H1 (cell line): Measurements from ENCODE around the gene NLN. TPM values are rescaled to one million over a fixed set of nuclear protein-coding genes. Genes with fewer than 3 reads are reported as not detected.

Experiments
- CTCF ChIA-PET: fragments of 300-600 bp; sonication (Branson Sonifier 250); formaldehyde crosslinking; loops from one replicate; lab custom pipeline; 2021; ENCODE audit not compliant: partially characterized antibody; lab: Charles Lee
- POLR2A ChIA-PET: fragments of 300-600 bp; sonication (Branson Sonifier 250); formaldehyde crosslinking; loops from one replicate; lab custom pipeline; 2021; ENCODE audit warnings: inconsistent platforms; ENCODE audit not compliant: partially characterized antibody; lab: Charles Lee
- DNase-seq, 2 experiments: peaks; one replicate each; pipeline versions ENCODE4 v3.0.0 to v3.0.0-alpha.2; 2010 to 2022; ENCODE audit warnings: low spot score in 2 of 2, low read depth in 1 of 2, mixed read lengths in 1 of 2
- FAIRE-seq: peaks from 2 replicates; lab custom pipeline; 2011; peaks lifted over from hg19 to GRCh38; lab: Jason Lieb, UNC
- H2AFZ ChIP-seq: 2 replicates; pipeline ENCODE4 v1.8.1; 2012; ENCODE audit warnings: low read length, inconsistent platforms
- H2AK5ac ChIP-seq: 2 replicates; pipeline ENCODE4 v1.6.1; 2013; ENCODE audit warnings: low read depth, low read length
- H2BK120ac ChIP-seq: replicated peaks from 2 replicates; pipeline ENCODE3; 2013; ENCODE audit warnings: low read depth, low read length, inconsistent platforms
- H2BK12ac ChIP-seq: 2 replicates; pipeline ENCODE4 v1.6.1; 2013; ENCODE audit warnings: low read depth, low read length
- H2BK15ac ChIP-seq: 2 replicates; pipeline ENCODE4 v1.6.1; 2013; ENCODE audit warnings: low read length
- H2BK20ac ChIP-seq: 2 replicates; pipeline ENCODE4 v1.6.1; 2013; ENCODE audit warnings: low read length
- H2BK5ac ChIP-seq: 2 replicates; pipeline ENCODE4 v1.6.1; 2013; ENCODE audit warnings: low read depth, low read length
- H3K14ac ChIP-seq: 2 replicates; pipeline ENCODE4 v1.6.1; 2013; ENCODE audit warnings: inconsistent platforms; ENCODE audit not compliant: insufficient read length
- H3K18ac ChIP-seq: 2 replicates; pipeline ENCODE4 v1.6.1; 2013; ENCODE audit warnings: low read length; ENCODE audit errors: extremely low read depth
- H3K23ac ChIP-seq: 2 replicates; pipeline ENCODE4 v1.6.1; 2013; ENCODE audit warnings: inconsistent platforms; ENCODE audit not compliant: insufficient read length
- H3K23me2 ChIP-seq: 2 replicates; pipeline ENCODE4 v1.6.1; 2013; ENCODE audit warnings: low read depth, low read length
- H3K27ac ChIP-seq: 2 replicates; pipeline ENCODE4 v1.6.1; 2011; ENCODE audit warnings: low read depth, low read length, inconsistent platforms
- H3K27me3 ChIP-seq, 4 experiments: replicated peaks in 1 of 4; 1 replicate in 1 of 4; 2 replicates in 3 of 4; pipeline versions ENCODE4 v1.6.1 to v1.8.1; 2011 to 2013; ENCODE audit warnings: low read length in 3 of 4, mild to moderate bottlenecking in 3 of 4, inconsistent platforms in 2 of 4, mixed read lengths in 2 of 4, moderate library complexity in 1 of 4; ENCODE audit not compliant: control insufficient read depth in 3 of 4, insufficient read depth in 3 of 4; ENCODE audit errors: extremely low read depth in 1 of 4
- H3K36me3 ChIP-seq, 4 experiments: 2 replicates each; pipeline versions ENCODE4 v1.6.1 to v1.8.1; 2011 to 2013; ENCODE audit warnings: mild to moderate bottlenecking in 4 of 4, low read length in 3 of 4, moderate library complexity in 2 of 4, control low read depth in 1 of 4, inconsistent platforms in 1 of 4; ENCODE audit not compliant: insufficient read depth in 4 of 4, control insufficient read depth in 2 of 4
- H3K4ac ChIP-seq: replicated peaks from 2 replicates; pipeline ENCODE3; 2013; ENCODE audit warnings: low read length, low read depth, mixed read lengths, inconsistent platforms; ENCODE audit not compliant: insufficient read length
- H3K4me1 ChIP-seq, 4 experiments: replicated peaks in 1 of 4; 1 replicate in 1 of 4; 2 replicates in 3 of 4; pipeline versions ENCODE4 v1.6.1 to v1.8.1; 2011 to 2013; ENCODE audit warnings: low read length in 3 of 4, inconsistent platforms in 2 of 4, mixed read lengths in 1 of 4; ENCODE audit not compliant: insufficient read depth in 4 of 4, control insufficient read depth in 3 of 4
- H3K4me2 ChIP-seq, 2 experiments: 2 replicates each; pipeline versions ENCODE4 v1.6.1 to v1.8.1; 2011 to 2013; ENCODE audit warnings: low read depth in 2 of 2, low read length in 2 of 2, control low read depth in 1 of 2, inconsistent platforms in 1 of 2, mild to moderate bottlenecking in 1 of 2; ENCODE audit not compliant: insufficient read depth in 1 of 2
- H3K4me3 ChIP-seq, 4 experiments: fragments of 200-600, 300-600 bp in 1 of 4; sonication (generic), shearing (Covaris generic), sonication (Bioruptor Twin) in 1 of 4; 2 replicates each; pipeline versions ENCODE4 v1.5.1 to v1.8.1; 2011 to 2016; ENCODE audit warnings: low read length in 4 of 4, low read depth in 3 of 4, control low read depth in 2 of 4, inconsistent platforms in 2 of 4, mild to moderate bottlenecking in 2 of 4, mixed read lengths in 1 of 4, moderate library complexity in 1 of 4; ENCODE audit not compliant: insufficient read depth in 2 of 4; ENCODE audit errors: extremely low read depth in 1 of 4
- H3K56ac ChIP-seq: replicated peaks from 2 replicates; pipeline ENCODE3; 2013; ENCODE audit warnings: low read depth, mild to moderate bottlenecking, mixed read lengths, low read length, inconsistent platforms; ENCODE audit not compliant: insufficient read length
- H3K79me1 ChIP-seq: 2 replicates; pipeline ENCODE4 v1.6.1; 2013; ENCODE audit warnings: low read depth, low read length, control low read depth
- H3K79me2 ChIP-seq, 2 experiments: 2 replicates each; pipeline versions ENCODE4 v1.6.1 to v1.8.1; 2012 to 2013; ENCODE audit warnings: low read length in 2 of 2, mild to moderate bottlenecking in 2 of 2, inconsistent platforms in 1 of 2; ENCODE audit not compliant: insufficient read depth in 2 of 2, control insufficient read depth in 1 of 2
- H3K9ac ChIP-seq, 4 experiments: replicated peaks in 1 of 4; 1 replicate in 1 of 4; 2 replicates in 3 of 4; pipeline versions ENCODE4 v1.6.1 to v1.8.1; 2011 to 2013; ENCODE audit warnings: low read depth in 3 of 4, low read length in 3 of 4, control low read depth in 2 of 4, mild to moderate bottlenecking in 2 of 4, moderate library complexity in 2 of 4, inconsistent platforms in 1 of 4; ENCODE audit errors: extremely low read depth in 1 of 4
- H3K9me3 ChIP-seq, 2 experiments: 2 replicates each; pipeline versions ENCODE4 v1.6.1 to v1.8.1; 2012 to 2013; ENCODE audit warnings: mild to moderate bottlenecking in 2 of 2, moderate library complexity in 2 of 2, control low read depth in 1 of 2, inconsistent platforms in 1 of 2, low read depth in 1 of 2, low read length in 1 of 2, mixed read lengths in 1 of 2; ENCODE audit not compliant: insufficient read depth in 2 of 2
- H4K20me1 ChIP-seq, 2 experiments: replicated peaks in 1 of 2; 2 replicates each; pipeline versions ENCODE3 to v1.8.1; 2011 to 2013; ENCODE audit warnings: inconsistent platforms in 2 of 2, low read length in 2 of 2, mild to moderate bottlenecking in 1 of 2; ENCODE audit not compliant: insufficient read depth in 2 of 2, control insufficient read depth in 1 of 2
- H4K5ac ChIP-seq: 2 replicates; pipeline ENCODE4 v1.6.1; 2013; ENCODE audit warnings: low read length, low read depth, mixed read lengths, inconsistent platforms; ENCODE audit not compliant: insufficient read length
- H4K8ac ChIP-seq: 2 replicates; pipeline ENCODE4 v1.8.0; 2013; ENCODE audit warnings: mild to moderate bottlenecking, moderate library complexity, low read length, inconsistent platforms; ENCODE audit not compliant: insufficient read depth; ENCODE audit errors: extremely low read depth
- H4K91ac ChIP-seq: replicated peaks from 2 replicates; pipeline ENCODE3; 2013; ENCODE audit warnings: low read length, mixed read lengths, inconsistent platforms; ENCODE audit not compliant: insufficient read length
- EGR1 ChIP-seq: IDR thresholded peaks from 2 replicates; pipeline ENCODE4 v1.6.1; 2011; ENCODE audit warnings: low read depth, low read length, borderline replicate concordance
- FOSL1 ChIP-seq: IDR thresholded peaks from 2 replicates; pipeline ENCODE4 v1.6.1; 2011; ENCODE audit warnings: mild to moderate bottlenecking, low read depth, low read length, moderate library complexity; ENCODE audit not compliant: insufficient read depth
- WGBS, 2 experiments: shearing (Covaris generic) in 1 of 2; methylation state at CpG; one replicate each; pipeline versions ENCODE4 v1.1.6 to v1.1.7; 2013 to 2015; ENCODE audit warnings: low lambda C conversion rate in 2 of 2, mixed read lengths in 2 of 2, inconsistent platforms in 1 of 2, low coverage in 1 of 2, missing lambda C conversion rate in 1 of 2; ENCODE audit not compliant: insufficient replicate concordance in 2 of 2, insufficient coverage in 1 of 2, insufficient read length in 1 of 2; ENCODE audit errors: extremely low coverage in 1 of 2, missing lambda C conversion rate in 1 of 2; 5-methylcytosine and 5-hydroxymethylcytosine counted together
- polyA plus RNA-seq, 7 experiments: library from polyadenylated mRNA; depleted of rRNA in 3 of 7; stranded (reverse) in 5 of 7; unstranded in 2 of 7; fragments of >200 nt in 5 of 7; fragments of 200-250 nt in 2 of 7; gene quantifications; 1 replicate in 5 of 7; 2 replicates in 1 of 7; 4 replicates in 1 of 7; pipeline versions ENCODE4 v1.2.1 to v1.2.3, GENCODE V29; 2011 to 2013; ENCODE audit warnings: missing spikeins in 2 of 7, mixed read lengths in 2 of 7
- total RNA-seq: library from RNA; stranded (reverse); fragmentation: NEBNext Ultra II Directional; extraction: Animal tissue kit (Norgen Biotek cat#: 25700); gene quantifications from 2 replicates; pipeline ENCODE4 v1.2.1, GENCODE V29; 2021

NLN gene
- total and polyA plus RNA-seq, 2 of the 8 experiments (the other 6 are each of a cell fraction or from before 2014, with no cell fraction given) = 46.7 to 192 TPM

GRCh38 chr5:65856520-65856919 is 134.5 kb downstream of the NLN start:
- Histone ChIP-seq H4K5ac (no peak overlapping the region), H3K4ac (no peak overlapping the region), H2BK15ac (no peak overlapping the region), H3K18ac (no peak overlapping the region), H3K9ac (no peak overlapping the region), H3K4me1 (no peaks in the 10 kb centered on the region), H3K36me3 (no peaks in the 10 kb centered on the region), H3K14ac (no peak overlapping the region), H3K23me2 (no peaks in the 10 kb centered on the region), H3K4me2 (no peak overlapping the region), H3K27ac (no peak overlapping the region), H3K4me3 (no peak overlapping the region), H3K79me1 (no peaks in the 10 kb centered on the region), H4K20me1 (no peaks in the 10 kb centered on the region), H2AFZ (no peak overlapping the region), H4K8ac (no peak overlapping the region), H2BK12ac (no peak overlapping the region), H2AK5ac (no peak overlapping the region), H2BK5ac (no peak overlapping the region), H3K56ac (no peak overlapping the region), H3K79me2 (no peaks in the 10 kb centered on the region), H2BK20ac (no peak overlapping the region), H4K91ac (no peak overlapping the region), H3K27me3 (no peaks in the 10 kb centered on the region), H2BK120ac (no peak overlapping the region), H3K23ac (no peak overlapping the region), H3K9me3 (no peaks in the 10 kb centered on the region)
- ChIA-PET POLR2A (no interaction called here), CTCF (interaction anchor here (0.6 kb wide), 1 partner anchor 112 kb away, joined by 3 read pairs; no protein-coding TSS in a partner anchor)
- FAIRE-seq = no peak
- 90% methylated on average over 5 of the region's 5 CpGs; no CpG with 5 or more reads in 1 of the 2 experiments for WGBS, 2 experiments
- no peak for DNase-seq
- TF ChIP-seq EGR1 (no peak), FOSL1 (no peak)
